ENCODE data around the gene RANBP1.

DNA sequence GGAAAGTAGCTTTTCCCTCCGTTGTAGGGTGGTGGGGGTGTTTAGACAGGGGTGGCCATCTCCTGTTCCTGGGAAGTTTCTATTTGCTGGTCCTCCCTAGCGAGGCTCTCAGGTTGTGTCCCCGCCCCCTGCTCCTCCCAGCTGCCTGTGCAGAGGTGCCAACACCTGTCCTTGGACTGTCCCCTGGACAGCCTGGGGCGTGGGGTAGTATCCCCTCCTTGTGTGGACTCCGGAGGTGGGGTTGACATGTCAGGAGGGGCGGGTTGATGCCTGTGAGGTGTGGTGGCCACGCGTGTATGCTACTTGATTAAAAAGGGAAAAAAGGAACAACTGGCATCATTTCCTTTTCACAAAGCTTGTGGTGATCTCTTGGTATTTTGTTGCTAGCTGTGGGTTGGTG, 14.3 kb upstream of the RANBP1 start:
- TF ChIP-seq CTCF (IDR thresholded peaks at IDR 0.05) (no peak), POLR2AphosphoS5 (IDR thresholded peaks at IDR 0.05) (no peak)
